ENCODE results near the gene PIP4K2B. TPM values are rescaled to one million over a fixed set of nuclear protein-coding genes. Genes with fewer than 3 reads are reported as not detected.
A peak's percentile ranks its signal among the peaks of the same experiment; 100 is the strongest.

The PIP4K2B gene
- total RNA-seq, 4 donors from 2014 or later, result 14.4 to 32.6 (median 24.1) TPM

- no peak for TF ChIP-seq POLR2A (IDR thresholded peaks at IDR 0.05)
- no peak for TF ChIP-seq CTCF (IDR thresholded peaks at IDR 0.05)
- H3K4me3 ChIP-seq, result no peak overlapping the region
- H3K36me3 ChIP-seq, result peaks cover 0 to 62% (median 20%) of the 10 kb centered on the region in 3 donors
- H3K4me1 ChIP-seq, result peaks cover 18 to 52% (median 24%) of the 10 kb centered on the region in 3 donors
- WGBS, 2 donors, result 84 to 94% methylated on average over 7 to 14 of the region's 16 CpGs
- no peak overlapping the region for H3K27ac ChIP-seq
- H3K27me3 ChIP-seq, result no peaks in the 10 kb centered on the region
- H3K9me3 ChIP-seq, result no peaks in the 10 kb centered on the region
- intact Hi-C loops (cut with DNase I), result no loop called here
- DNase-seq, result no peak
Observed at GRCh38 chr17:38738686-38739085, 60.7 kb downstream of the PIP4K2B start.

GRCh38 chr17:38738007-38738662 is 61.2 kb downstream of the PIP4K2B start:
- no peaks in the 10 kb centered on the region for H3K9me3 ChIP-seq
- WGBS, 2 donors, result 77 to 83% methylated on average over 7 to 11 of the region's 14 CpGs
- peaks cover 18 to 52% (median 20%) of the 10 kb centered on the region in 3 donors for H3K4me1 ChIP-seq
- H3K4me3 ChIP-seq, result no peak overlapping the region
- no peak for TF ChIP-seq POLR2A (IDR thresholded peaks at IDR 0.05)
- no peak for TF ChIP-seq CTCF (IDR thresholded peaks at IDR 0.05)
- DNase-seq, result no peak
- intact Hi-C loops (cut with DNase I), result no loop called here
- peaks cover 4 to 68% (median 20%) of the 10 kb centered on the region in 3 donors for H3K36me3 ChIP-seq
- H3K27ac ChIP-seq, result no peak overlapping the region
- no peaks in the 10 kb centered on the region for H3K27me3 ChIP-seq

GRCh38 chr17:38735161-38735997 is 64.0 kb downstream of the PIP4K2B start:
- peaks cover 14 to 54% (median 15%) of the 10 kb centered on the region in 3 donors for H3K4me1 ChIP-seq
- peak overlapping the region in 2 of 4 donors; percentile 14 to 17 for H3K27ac ChIP-seq
- no peak overlapping the region for H3K4me3 ChIP-seq
- intact Hi-C loops (cut with DNase I), result loop anchor here (2.0 kb wide), 1 partner anchor 59 kb away; no protein-coding TSS in a partner anchor
- 43 to 44% methylated on average over 21 to 23 of the region's 23 CpGs for WGBS, 2 donors
- DNase-seq, result no peak
- H3K36me3 ChIP-seq, result peaks cover 7 to 78% (median 20%) of the 10 kb centered on the region in 3 donors
- no peaks in the 10 kb centered on the region for H3K9me3 ChIP-seq
- TF ChIP-seq POLR2A (IDR thresholded peaks at IDR 0.05) (no peak), CTCF (IDR thresholded peaks at IDR 0.05) (peak; percentile 89 to 96 (median 92))
- no peaks in the 10 kb centered on the region for H3K27me3 ChIP-seq

- no peaks in the 10 kb centered on the region for H3K9me3 ChIP-seq
- H3K27ac ChIP-seq, result no peak overlapping the region
- DNase-seq, result no peak
- H3K4me3 ChIP-seq, result no peak overlapping the region
- intact Hi-C loops (cut with DNase I), result loop anchor here (2.0 kb wide), 1 partner anchor 57 kb away; no protein-coding TSS in a partner anchor
- H3K36me3 ChIP-seq, result peaks cover 7 to 68% (median 18%) of the 10 kb centered on the region in 3 donors
- no peaks in the 10 kb centered on the region for H3K27me3 ChIP-seq
- H3K4me1 ChIP-seq, result peaks cover 15 to 61% (median 16%) of the 10 kb centered on the region in 3 donors
- TF ChIP-seq CTCF (IDR thresholded peaks at IDR 0.05) (no peak), POLR2A (IDR thresholded peaks at IDR 0.05) (no peak)
- 53 to 61% methylated on average over 9 to 15 of the region's 15 CpGs for WGBS, 2 donors
Observed at GRCh38 chr17:38733982-38734973, 65.1 kb downstream of the PIP4K2B start.

All from esophagus squamous epithelium (tissue), 5 donors.